ENCODE measurements around the gene IFFO2.

IFFO2 gene

DNA sequence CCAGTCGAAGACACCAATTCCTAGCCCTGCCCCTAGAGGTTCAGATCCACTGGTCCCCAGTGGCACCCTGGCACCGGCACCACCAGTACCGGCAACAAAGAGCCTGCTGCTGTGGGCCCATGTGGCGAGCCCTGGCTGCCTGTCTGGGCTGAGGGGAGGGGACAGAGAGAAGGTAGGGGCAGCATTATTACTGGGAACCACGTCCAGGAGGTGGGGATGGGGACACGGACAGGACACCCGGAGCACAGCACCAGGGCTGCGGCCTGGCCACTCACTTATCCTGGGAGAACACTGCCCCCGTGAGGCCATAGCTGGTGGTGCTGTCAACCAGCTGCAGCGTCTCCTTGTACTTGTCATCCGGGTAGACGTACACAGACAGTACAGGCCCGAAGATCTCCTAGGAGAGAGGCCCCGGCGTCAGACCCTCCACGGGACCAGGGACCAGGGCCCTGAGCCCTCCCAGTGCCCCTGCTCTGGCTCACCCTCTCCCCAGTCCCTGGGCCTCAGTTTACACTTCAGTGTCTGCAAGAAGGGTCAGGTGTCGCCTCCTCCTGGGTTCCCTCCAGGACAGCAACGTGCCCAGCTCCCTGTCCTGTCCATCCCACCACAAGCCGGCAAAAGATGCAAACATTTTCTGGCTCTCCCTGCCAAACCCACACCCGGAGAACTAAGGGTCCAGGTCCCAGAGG lies 81.2 kb downstream of the IFFO2 start:
- Histone ChIP-seq H3K36me3 (ENCODE audit: control insufficient read depth in 1 of 2, insufficient read depth in 2 of 2, low read length in 2 of 2) (peaks cover 60 to 69% of the 10 kb centered on the region in 2 experiments), H3K18ac (ENCODE audit: low read length) (no peak overlapping the region), H3K23ac (ENCODE audit: low read length) (no peak overlapping the region), H2BK120ac (ENCODE audit: insufficient read depth, low read length, poor library complexity) (no peak overlapping the region), H2BK5ac (ENCODE audit: low read depth, low read length, poor library complexity) (no peak overlapping the region), H3K9ac (ENCODE audit: low read length) (no peak overlapping the region), H3K79me2 (ENCODE audit: control insufficient read depth, insufficient read depth, low read length, poor library complexity) (no peaks in the 10 kb centered on the region), H2AFZ (ENCODE audit: insufficient read depth, low read length, poor library complexity) (no peak overlapping the region), H3K27me3 (ENCODE audit: insufficient read depth, low read length) (no peaks in the 10 kb centered on the region), H4K12ac (ENCODE audit: low read depth, low read length) (no peak overlapping the region), H3K4me1 (ENCODE audit: control insufficient read depth in 1 of 2, insufficient read depth in 2 of 2, low read length in 2 of 2) (no peaks in the 10 kb centered on the region), H3K79me1 (ENCODE audit: low read length) (no peaks in the 10 kb centered on the region), H4K8ac (ENCODE audit: low read depth, low read length) (no peak overlapping the region), H3K4me3 (ENCODE audit: low read depth, low read length) (no peak overlapping the region), H3K4ac (ENCODE audit: low read depth, low read length) (no peak overlapping the region), H3K9me3 (ENCODE audit: insufficient read depth, low read depth, low read length) (no peaks in the 10 kb centered on the region), H3K14ac (ENCODE audit: low read length) (no peak overlapping the region), H2AK5ac (ENCODE audit: low read length) (no peak overlapping the region), H2BK12ac (ENCODE audit: low read length) (no peak overlapping the region), H3K4me2 (ENCODE audit: low read length) (no peak overlapping the region), H4K91ac (ENCODE audit: low read depth, low read length) (no peak overlapping the region), H3K27ac (ENCODE audit: low read depth, low read length) (no peak overlapping the region)
- peak; percentile 83 to 90 for DNase-seq
- WGBS (ENCODE audit: extremely low coverage, insufficient coverage, insufficient read length), result no CpG with 5 or more reads among the region's 20 CpGs

- no CpG with 5 or more reads among the region's 8 CpGs for WGBS (ENCODE audit: extremely low coverage, insufficient coverage, insufficient read length)
- no peak overlapping the region for H3K14ac ChIP-seq (ENCODE audit: low read length)
- H3K4ac ChIP-seq (ENCODE audit: low read depth, low read length), result no peak overlapping the region
Measured at GRCh38 chr1:18874600-18874999, 81.9 kb downstream of the IFFO2 start.

GRCh38 chr1:18874036-18874435 lies 82.4 kb downstream of the IFFO2 start:
- Histone ChIP-seq H3K27ac (ENCODE audit: low read depth, low read length) (no peak overlapping the region), H4K12ac (ENCODE audit: low read depth, low read length) (no peak overlapping the region), H3K4me2 (ENCODE audit: low read length) (no peak overlapping the region), H2BK120ac (ENCODE audit: insufficient read depth, low read length, poor library complexity) (no peak overlapping the region), H3K79me1 (ENCODE audit: low read length) (no peaks in the 10 kb centered on the region), H2AFZ (ENCODE audit: insufficient read depth, low read length, poor library complexity) (no peak overlapping the region), H3K9ac (ENCODE audit: low read length) (no peak overlapping the region), H3K4me1 (ENCODE audit: control insufficient read depth in 1 of 2, insufficient read depth in 2 of 2, low read length in 2 of 2) (no peaks in the 10 kb centered on the region), H3K14ac (ENCODE audit: low read length) (no peak overlapping the region), H3K36me3 (ENCODE audit: control insufficient read depth in 1 of 2, insufficient read depth in 2 of 2, low read length in 2 of 2) (peaks cover 53 to 62% of the 10 kb centered on the region in 2 experiments), H2AK5ac (ENCODE audit: low read length) (no peak overlapping the region), H4K91ac (ENCODE audit: low read depth, low read length) (no peak overlapping the region), H3K4me3 (ENCODE audit: low read depth, low read length) (no peak overlapping the region), H3K23ac (ENCODE audit: low read length) (no peak overlapping the region), H3K18ac (ENCODE audit: low read length) (no peak overlapping the region), H2BK12ac (ENCODE audit: low read length) (no peak overlapping the region), H2BK5ac (ENCODE audit: low read depth, low read length, poor library complexity) (no peak overlapping the region), H3K4ac (ENCODE audit: low read depth, low read length) (no peak overlapping the region), H3K9me3 (ENCODE audit: insufficient read depth, low read depth, low read length) (no peaks in the 10 kb centered on the region), H3K79me2 (ENCODE audit: control insufficient read depth, insufficient read depth, low read length, poor library complexity) (no peaks in the 10 kb centered on the region), H3K27me3 (ENCODE audit: insufficient read depth, low read length) (no peaks in the 10 kb centered on the region), H4K8ac (ENCODE audit: low read depth, low read length) (no peak overlapping the region)
- no CpG with 5 or more reads among the region's 6 CpGs for WGBS (ENCODE audit: extremely low coverage, insufficient coverage, insufficient read length)
- DNase-seq, result no peak

More at GRCh38 chr1:18874600-18874999, 81.9 kb downstream of the IFFO2 start:
- H4K8ac ChIP-seq (ENCODE audit: low read depth, low read length), result no peak overlapping the region
- H3K79me1 ChIP-seq (ENCODE audit: low read length), result no peaks in the 10 kb centered on the region
- no peaks in the 10 kb centered on the region for H3K9me3 ChIP-seq (ENCODE audit: insufficient read depth, low read depth, low read length)
- no peak overlapping the region for H2BK12ac ChIP-seq (ENCODE audit: low read length)
- no peak overlapping the region for H2AK5ac ChIP-seq (ENCODE audit: low read length)
- H4K12ac ChIP-seq (ENCODE audit: low read depth, low read length), result no peak overlapping the region
- H3K4me1 ChIP-seq (ENCODE audit: control insufficient read depth in 1 of 2, insufficient read depth in 2 of 2, low read length in 2 of 2), result no peaks in the 10 kb centered on the region
- no peak overlapping the region for H3K18ac ChIP-seq (ENCODE audit: low read length)
- no peaks in the 10 kb centered on the region for H3K79me2 ChIP-seq (ENCODE audit: control insufficient read depth, insufficient read depth, low read length, poor library complexity)
- no peak overlapping the region for H3K9ac ChIP-seq (ENCODE audit: low read length)
- no peak overlapping the region for H3K4me3 ChIP-seq (ENCODE audit: low read depth, low read length)
- no peak overlapping the region for H3K27ac ChIP-seq (ENCODE audit: low read depth, low read length)
- H4K91ac ChIP-seq (ENCODE audit: low read depth, low read length), result no peak overlapping the region
- no peak for DNase-seq
- H2BK5ac ChIP-seq (ENCODE audit: low read depth, low read length, poor library complexity), result no peak overlapping the region
- H3K4me2 ChIP-seq (ENCODE audit: low read length), result no peak overlapping the region
- H2BK120ac ChIP-seq (ENCODE audit: insufficient read depth, low read length, poor library complexity), result no peak overlapping the region
- no peaks in the 10 kb centered on the region for H3K27me3 ChIP-seq (ENCODE audit: insufficient read depth, low read length)
- H3K23ac ChIP-seq (ENCODE audit: low read length), result no peak overlapping the region
- H3K36me3 ChIP-seq (ENCODE audit: control insufficient read depth in 1 of 2, insufficient read depth in 2 of 2, low read length in 2 of 2), result peaks cover 59 to 68% of the 10 kb centered on the region in 2 experiments
- no peak overlapping the region for H2AFZ ChIP-seq (ENCODE audit: insufficient read depth, low read length, poor library complexity)

- H3K27ac ChIP-seq (ENCODE audit: low read depth, low read length), result no peak overlapping the region
- no peak overlapping the region for H2BK5ac ChIP-seq (ENCODE audit: low read depth, low read length, poor library complexity)
- H2AFZ ChIP-seq (ENCODE audit: insufficient read depth, low read length, poor library complexity), result no peak overlapping the region
- H3K9ac ChIP-seq (ENCODE audit: low read length), result no peak overlapping the region
- no peak overlapping the region for H4K8ac ChIP-seq (ENCODE audit: low read depth, low read length)
- H2BK120ac ChIP-seq (ENCODE audit: insufficient read depth, low read length, poor library complexity), result no peak overlapping the region
- H2AK5ac ChIP-seq (ENCODE audit: low read length), result no peak overlapping the region
- H4K91ac ChIP-seq (ENCODE audit: low read depth, low read length), result no peak overlapping the region
- H4K12ac ChIP-seq (ENCODE audit: low read depth, low read length), result no peak overlapping the region
- no peaks in the 10 kb centered on the region for H3K79me1 ChIP-seq (ENCODE audit: low read length)
- no peak overlapping the region for H3K23ac ChIP-seq (ENCODE audit: low read length)
- H3K9me3 ChIP-seq (ENCODE audit: insufficient read depth, low read depth, low read length), result no peaks in the 10 kb centered on the region
- H2BK12ac ChIP-seq (ENCODE audit: low read length), result no peak overlapping the region
- H3K14ac ChIP-seq (ENCODE audit: low read length), result no peak overlapping the region
- H3K4me2 ChIP-seq (ENCODE audit: low read length), result no peak overlapping the region
- H3K27me3 ChIP-seq (ENCODE audit: insufficient read depth, low read length), result no peaks in the 10 kb centered on the region
- no peak overlapping the region for H3K18ac ChIP-seq (ENCODE audit: low read length)
- H3K4ac ChIP-seq (ENCODE audit: low read depth, low read length), result no peak overlapping the region
- peaks cover 50 to 51% of the 10 kb centered on the region in 2 experiments for H3K36me3 ChIP-seq (ENCODE audit: control insufficient read depth in 1 of 2, insufficient read depth in 2 of 2, low read length in 2 of 2)
- no peaks in the 10 kb centered on the region for H3K4me1 ChIP-seq (ENCODE audit: control insufficient read depth in 1 of 2, insufficient read depth in 2 of 2, low read length in 2 of 2)
- no CpG with 5 or more reads among the region's 8 CpGs for WGBS (ENCODE audit: extremely low coverage, insufficient coverage, insufficient read length)
- no peak overlapping the region for H3K4me3 ChIP-seq (ENCODE audit: low read depth, low read length)
- no peaks in the 10 kb centered on the region for H3K79me2 ChIP-seq (ENCODE audit: control insufficient read depth, insufficient read depth, low read length, poor library complexity)
- no peak for DNase-seq
Measured at GRCh38 chr1:18872071-18872611, 84.3 kb downstream of the IFFO2 start.

Data from trophoblast cell (in vitro differentiated cells and primary cell).